Astrocyte (in vitro differentiated cells and primary cell): ENCODE data around the gene IFT20. TPM values are rescaled to one million over a fixed set of nuclear protein-coding genes. Genes with fewer than 3 reads are reported as not detected.

Experiments
- DNase-seq: peaks from one replicate; pipeline ENCODE4 v3.0.0-alpha.2; 2010; ENCODE audit warnings: low read depth
- FAIRE-seq: peaks from 2 replicates; lab custom pipeline; 2011; peaks lifted over from hg19 to GRCh38; lab: Jason Lieb, UNC
- H2AFZ ChIP-seq: 2 replicates; pipeline ENCODE4 v1.6.0; 2012; ENCODE audit warnings: low read depth, low read length, inconsistent platforms
- H3K27ac ChIP-seq: 2 replicates; pipeline ENCODE4 v1.5.1; 2011; ENCODE audit warnings: low read depth, low read length, inconsistent platforms
- H3K27me3 ChIP-seq: 2 replicates; pipeline ENCODE4 v1.6.0; 2011; ENCODE audit warnings: low read length, inconsistent platforms; ENCODE audit not compliant: insufficient read depth
- H3K36me3 ChIP-seq: 2 replicates; pipeline ENCODE4 v1.5.1; 2011; ENCODE audit warnings: low read length, inconsistent platforms; ENCODE audit not compliant: insufficient read depth
- H3K4me1 ChIP-seq: 2 replicates; pipeline ENCODE4 v1.5.1; 2011; ENCODE audit warnings: low read length, inconsistent platforms; ENCODE audit not compliant: insufficient read depth
- H3K4me2 ChIP-seq: 2 replicates; pipeline ENCODE4 v1.6.0; 2012; ENCODE audit warnings: low read length, inconsistent platforms
- H3K4me3 ChIP-seq: 2 replicates; pipeline ENCODE4 v1.5.1; 2011; ENCODE audit warnings: low read depth, mild to moderate bottlenecking, low read length, inconsistent platforms; ENCODE audit not compliant: insufficient read depth
- H3K79me2 ChIP-seq: 2 replicates; pipeline ENCODE4 v1.6.0; 2012; ENCODE audit warnings: mild to moderate bottlenecking, low read length, inconsistent platforms; ENCODE audit not compliant: insufficient read depth
- H3K9ac ChIP-seq: 2 replicates; pipeline ENCODE4 v1.6.0; 2012; ENCODE audit warnings: mild to moderate bottlenecking, low read length, inconsistent platforms
- H3K9me3 ChIP-seq: 2 replicates; pipeline ENCODE4 v1.5.1; 2012; ENCODE audit warnings: low read depth, mild to moderate bottlenecking, low read length, inconsistent platforms; ENCODE audit not compliant: insufficient read depth
- H4K20me1 ChIP-seq: 2 replicates; pipeline ENCODE4 v1.6.0; 2012; ENCODE audit warnings: low read length, inconsistent platforms; ENCODE audit not compliant: insufficient read depth
- H3K27ac Mint-ChIP-seq: one replicate; pipeline ENCODE4 v1.8.0; 2021; ENCODE audit warnings: mild to moderate bottlenecking, mixed read lengths; ENCODE audit not compliant: unreplicated experiment
- H3K27me3 Mint-ChIP-seq: one replicate; pipeline ENCODE4 v1.8.0; 2021; ENCODE audit warnings: low read depth, mixed read lengths; ENCODE audit not compliant: unreplicated experiment
- H3K36me3 Mint-ChIP-seq: one replicate; pipeline ENCODE4 v1.8.0; 2021; ENCODE audit warnings: low read depth, mixed read lengths; ENCODE audit not compliant: unreplicated experiment
- H3K4me1 Mint-ChIP-seq: one replicate; pipeline ENCODE4 v1.8.0; 2021; ENCODE audit warnings: low read depth, mixed read lengths; ENCODE audit not compliant: unreplicated experiment
- H3K4me3 Mint-ChIP-seq: one replicate; pipeline ENCODE4 v1.8.0; 2021; ENCODE audit warnings: mild to moderate bottlenecking, moderate library complexity, mixed read lengths; ENCODE audit not compliant: unreplicated experiment
- H3K9me3 Mint-ChIP-seq: one replicate; pipeline ENCODE4 v1.8.0; 2021; ENCODE audit warnings: mild to moderate bottlenecking, mixed read lengths; ENCODE audit not compliant: unreplicated experiment
- CTCF ChIP-seq: IDR thresholded peaks from 2 replicates; pipeline ENCODE4 v1.5.1; 2011; ENCODE audit warnings: low read depth, mild to moderate bottlenecking, inconsistent platforms, low read length, moderate library complexity; ENCODE audit not compliant: insufficient read depth
- EZH2 ChIP-seq: IDR thresholded peaks from 2 replicates; pipeline ENCODE4 v1.6.1; 2012; ENCODE audit warnings: mild to moderate bottlenecking, low read length, inconsistent platforms; ENCODE audit not compliant: insufficient read depth
- total RNA-seq: library from RNA; stranded (reverse); gene quantifications from 2 replicates; pipeline ENCODE4 v1.2.1, GENCODE V29; 2021

The IFT20 gene
- total RNA-seq, 1 donor from 2014 or later = 70.4 TPM

DNA sequence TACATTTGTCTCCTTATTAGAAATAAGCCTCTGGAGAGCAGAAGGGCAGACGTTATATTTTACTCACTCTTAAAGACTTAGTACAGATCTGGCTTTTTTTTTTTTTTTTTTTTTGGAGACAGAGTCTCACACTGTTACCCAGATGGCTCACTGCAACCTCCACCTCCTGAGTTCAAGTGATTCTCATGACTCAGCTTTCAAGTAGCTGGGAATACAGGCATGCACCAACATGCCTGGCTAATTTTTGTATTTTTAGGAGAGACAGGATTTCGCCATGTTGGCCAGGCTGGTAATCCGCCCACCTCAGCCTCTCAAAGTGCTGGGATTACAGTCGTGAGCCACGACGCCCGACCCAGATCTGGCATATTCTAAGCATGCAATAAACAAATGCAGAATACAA lies 52.7 kb downstream of the IFT20 start:
- Histone ChIP-seq H3K27ac (peak overlapping the region; percentile 67), H3K79me2 (no peaks in the 10 kb centered on the region), H2AFZ (no peak overlapping the region), H3K4me3 (no peak overlapping the region), H3K4me2 (peak overlapping the region; percentile 30), H3K9me3 (no peaks in the 10 kb centered on the region), H3K9ac (peak overlapping the region; percentile 12), H3K36me3 (no peaks in the 10 kb centered on the region), H4K20me1 (no peaks in the 10 kb centered on the region), H3K4me1 (peaks cover 18% of the 10 kb centered on the region), H3K27me3 (peaks cover 2% of the 10 kb centered on the region)
- Mint-ChIP-seq H3K4me1 (peaks cover 32% of the 10 kb centered on the region), H3K27me3 (no peaks in the 10 kb centered on the region), H3K36me3 (no peaks in the 10 kb centered on the region), H3K27ac (peak overlapping the region; percentile 99), H3K9me3 (no peaks in the 10 kb centered on the region), H3K4me3 (no peak overlapping the region)
- peak; percentile 87 for DNase-seq
- TF ChIP-seq CTCF = no peak
- no peak for TF ChIP-seq EZH2
- FAIRE-seq = no peak

GRCh38 chr17:28280826-28281225 lies 54.4 kb downstream of the IFT20 start:
- no peak for FAIRE-seq

More at GRCh38 chr17:28280826-28281225, 54.4 kb downstream of the IFT20 start:
- Histone ChIP-seq H3K4me3 (no peak overlapping the region), H3K4me2 (no peak overlapping the region), H3K36me3 (no peaks in the 10 kb centered on the region), H3K27ac (no peak overlapping the region), H2AFZ (no peak overlapping the region), H3K9me3 (no peaks in the 10 kb centered on the region), H4K20me1 (no peaks in the 10 kb centered on the region), H3K9ac (no peak overlapping the region), H3K4me1 (peaks cover 18% of the 10 kb centered on the region), H3K79me2 (no peaks in the 10 kb centered on the region), H3K27me3 (peaks cover 10% of the 10 kb centered on the region)
- no peak overlapping the region for H3K27ac Mint-ChIP-seq
- H3K27me3 Mint-ChIP-seq = peaks cover 6% of the 10 kb centered on the region
- H3K9me3 Mint-ChIP-seq = no peaks in the 10 kb centered on the region
- TF ChIP-seq CTCF = no peak
- TF ChIP-seq EZH2 = no peak
- no peak for DNase-seq
- no peaks in the 10 kb centered on the region for H3K36me3 Mint-ChIP-seq
- peaks cover 32% of the 10 kb centered on the region for H3K4me1 Mint-ChIP-seq
- no peak overlapping the region for H3K4me3 Mint-ChIP-seq
